Measurements from ENCODE around the gene CCDC77.
"Not testable (repeated sequence)": the region's sequence is repeated elsewhere in the genome, so short reads cannot be mapped to it uniquely, and the experiment has no call there.

Gene CCDC77

DNA sequence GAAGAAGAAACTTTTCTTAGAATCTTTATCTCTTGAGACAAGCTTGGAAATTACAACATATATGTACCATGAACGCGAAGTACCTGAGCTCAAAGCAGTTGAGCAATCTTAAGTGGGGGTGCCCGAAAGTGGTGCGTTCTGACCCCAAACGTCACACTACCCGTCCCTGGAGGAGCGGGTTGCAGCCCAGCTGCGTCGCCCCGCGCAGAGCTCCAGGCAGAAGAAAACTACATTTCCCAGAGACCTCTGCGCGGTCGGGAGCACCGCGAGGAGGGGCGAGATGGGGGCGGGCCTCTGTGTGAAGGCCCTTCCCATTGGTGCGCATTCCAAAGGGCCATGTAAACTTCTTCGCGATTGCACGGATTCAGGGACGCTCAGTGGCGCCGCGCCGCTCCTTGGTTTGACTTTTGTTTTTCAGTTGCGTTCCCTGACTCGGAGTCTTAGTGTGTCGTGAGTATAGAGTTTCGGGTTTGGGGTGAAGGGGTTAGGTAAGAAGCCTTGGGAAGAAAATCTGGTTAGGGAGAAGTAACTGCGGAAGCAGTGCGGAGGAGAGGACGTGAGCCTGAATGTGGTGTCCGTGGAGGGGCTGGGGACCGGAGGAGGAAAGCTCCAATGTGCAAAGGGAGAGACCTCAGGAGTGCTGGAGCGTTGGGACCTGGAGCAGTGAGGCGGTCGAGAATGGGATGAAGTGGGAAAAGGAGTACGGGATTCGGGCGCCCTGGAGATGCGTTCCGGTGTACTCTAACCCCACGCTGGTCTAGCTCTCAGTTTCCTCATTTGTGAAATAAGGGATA lies at the start of gene CCDC77:
Gene CCDC77 (plus strand): TSS at position 410 of the 794 bp plus-strand sequence. CDS start 7,740 bp downstream, outside the sequence.
- peak; percentile 91 for DNase-seq

DNA sequence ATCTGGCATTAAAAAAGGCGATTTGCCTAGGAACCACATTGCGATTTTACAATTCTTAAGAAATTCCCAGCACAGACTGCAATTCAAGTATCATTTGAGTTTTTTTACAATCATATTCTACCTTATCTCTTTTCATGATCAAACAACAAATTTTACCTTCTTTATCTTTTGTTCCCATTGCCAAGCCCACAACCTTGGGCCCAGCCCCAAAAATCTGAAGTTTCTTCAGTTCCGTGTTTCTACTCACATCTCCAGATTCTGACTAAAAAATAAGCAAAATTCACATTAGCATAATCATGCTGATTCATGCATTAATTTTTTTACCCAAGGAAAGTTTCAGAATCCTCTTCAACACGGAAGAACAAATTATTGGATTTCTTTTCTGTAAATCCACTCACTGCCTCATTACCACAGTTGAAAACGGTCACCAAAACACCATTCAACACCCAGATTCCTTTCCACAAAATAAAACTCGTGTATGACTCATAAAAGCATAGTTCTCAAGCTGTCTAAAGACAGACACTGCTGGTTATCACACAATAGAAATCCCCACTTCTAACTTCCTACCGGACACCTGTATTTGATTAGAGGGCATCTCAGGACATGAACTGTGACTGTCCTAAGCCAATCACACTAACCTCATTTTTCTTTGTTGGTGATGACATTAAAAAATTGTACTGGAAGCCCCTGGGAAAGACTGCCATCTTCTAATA lies 45.0 kb upstream of the CCDC77 start:
- DNase-seq, result no peak

DNA sequence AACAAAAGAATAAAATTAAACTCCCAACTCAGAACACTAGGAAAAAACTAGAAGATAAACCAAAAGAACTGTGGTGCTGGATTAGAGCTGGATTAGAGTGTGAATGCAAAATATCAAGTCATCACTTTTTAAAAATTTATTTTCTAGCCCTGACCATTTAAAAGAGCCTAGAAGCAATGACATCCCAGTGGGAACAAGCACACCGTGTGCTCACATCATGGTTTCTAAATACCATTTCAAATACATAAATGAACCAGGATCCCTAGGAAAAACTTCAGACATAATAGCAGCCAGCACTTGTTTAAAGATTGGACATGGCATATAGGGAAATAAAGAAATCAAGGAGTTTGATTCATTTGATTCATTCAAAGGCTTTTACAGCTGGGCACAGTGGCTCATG lies 42.4 kb upstream of the CCDC77 start:
- DNase-seq, result no peak

DNA sequence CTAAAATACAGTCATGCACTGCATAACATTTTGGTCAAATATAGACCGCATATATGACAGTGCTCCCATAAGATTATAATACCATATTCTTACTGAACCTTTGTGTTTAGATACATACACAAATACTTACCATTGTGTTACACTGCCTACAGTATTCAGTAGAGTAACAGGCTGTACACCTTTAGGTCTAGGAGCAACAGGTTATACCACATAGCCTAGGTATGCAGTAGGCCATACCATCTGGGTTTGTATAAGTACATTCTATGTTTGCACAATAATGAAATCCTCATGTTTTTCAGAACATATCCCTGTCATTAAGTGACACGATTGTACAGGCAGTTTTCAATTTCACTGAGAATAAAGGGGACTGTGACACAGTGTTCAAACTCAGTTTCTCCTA lies 34.6 kb upstream of the CCDC77 start:
- DNase-seq, result no peak

DNA sequence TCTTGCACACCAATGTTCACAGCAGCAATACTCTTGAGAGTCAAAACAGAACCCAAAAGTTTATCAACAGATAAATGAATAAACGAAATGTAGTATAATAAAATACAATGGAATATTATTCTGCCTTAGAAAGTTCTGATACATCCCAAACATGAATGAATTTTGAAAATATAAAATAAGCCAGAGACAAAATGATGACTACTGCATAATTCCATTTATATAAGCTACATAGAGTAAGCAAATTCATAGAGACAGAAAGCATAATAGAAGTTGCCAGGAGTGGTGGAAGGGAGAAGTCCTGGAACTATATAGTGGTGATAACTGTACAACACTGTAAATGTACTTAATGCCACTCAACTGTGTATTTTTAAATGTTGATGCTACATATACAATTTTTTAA lies 33.5 kb upstream of the CCDC77 start:
- DNase-seq, result no peak

DNA sequence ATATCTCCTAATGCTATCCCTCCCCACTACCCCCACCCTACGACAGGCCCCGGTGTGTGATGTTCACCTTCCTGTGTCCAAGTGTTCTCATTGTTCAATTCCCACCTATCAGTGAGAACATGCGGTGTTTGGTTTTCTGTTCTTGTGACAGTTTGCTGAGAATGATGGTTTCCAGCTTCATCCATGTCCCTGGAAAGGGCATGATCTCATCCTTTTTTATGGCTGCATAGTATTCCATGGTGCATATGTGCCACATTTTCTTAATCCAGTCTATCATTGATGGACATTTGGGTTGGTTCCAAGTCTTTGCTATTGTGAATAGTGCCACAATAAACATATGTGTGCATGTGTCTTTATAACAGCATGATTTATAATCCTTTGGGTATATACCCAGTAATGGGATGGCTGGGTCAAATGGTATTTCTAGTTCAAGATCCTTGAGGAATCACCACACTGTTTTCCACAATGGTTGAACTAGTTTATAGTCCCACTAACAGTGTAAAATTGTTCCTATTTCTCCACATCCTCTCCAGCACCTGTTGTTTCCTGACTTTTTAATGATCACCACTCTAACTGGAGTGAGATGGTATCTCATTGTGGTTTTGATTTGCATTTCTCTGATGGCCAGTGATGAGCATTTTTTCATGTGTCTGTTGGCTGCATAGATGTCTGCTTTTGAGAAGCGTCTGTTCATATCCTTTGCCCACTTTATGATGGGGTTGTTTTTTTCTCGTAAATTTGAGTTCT lies 30.5 kb upstream of the CCDC77 start:
- DNase-seq, result not testable (repeated sequence)

DNA sequence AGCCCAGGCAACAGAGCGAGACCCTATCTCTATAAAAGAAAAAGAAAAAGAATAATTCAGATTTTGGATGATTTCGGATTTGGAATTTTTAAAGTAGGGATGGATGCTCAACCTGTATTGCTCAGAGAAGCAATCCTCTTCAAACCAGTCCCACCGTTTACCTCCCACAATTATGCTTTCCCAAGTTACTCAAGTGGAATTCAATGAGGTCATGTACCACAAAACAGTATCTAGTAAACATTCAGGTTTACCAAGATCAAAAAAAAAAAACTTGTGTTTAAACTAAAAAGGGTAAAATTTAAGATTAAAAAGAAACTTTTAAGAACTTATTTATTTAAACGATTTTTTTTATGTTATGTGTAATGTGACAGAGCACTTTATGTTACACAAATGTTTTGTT lies 14.8 kb upstream of the CCDC77 start:
- DNase-seq, result no peak

DNA sequence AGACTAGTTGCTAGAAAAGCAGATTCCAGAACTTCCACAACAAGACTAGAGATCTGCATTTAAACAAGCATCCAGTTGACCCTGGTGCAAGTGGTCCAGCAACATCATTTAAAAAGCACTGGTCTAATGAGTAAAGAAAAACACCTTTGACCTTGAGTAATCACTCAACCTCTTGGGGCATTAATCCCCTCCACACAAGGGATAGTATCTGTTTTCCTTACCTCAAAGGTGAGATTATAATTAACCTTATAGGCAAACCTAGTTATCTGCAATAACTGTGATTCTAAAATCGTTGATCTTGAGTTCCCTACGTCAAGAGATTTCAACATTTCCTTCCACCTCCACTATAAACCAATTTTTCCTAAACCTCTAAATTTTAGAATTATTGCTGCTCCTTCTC lies 13.4 kb upstream of the CCDC77 start:
- no peak for DNase-seq

DNA sequence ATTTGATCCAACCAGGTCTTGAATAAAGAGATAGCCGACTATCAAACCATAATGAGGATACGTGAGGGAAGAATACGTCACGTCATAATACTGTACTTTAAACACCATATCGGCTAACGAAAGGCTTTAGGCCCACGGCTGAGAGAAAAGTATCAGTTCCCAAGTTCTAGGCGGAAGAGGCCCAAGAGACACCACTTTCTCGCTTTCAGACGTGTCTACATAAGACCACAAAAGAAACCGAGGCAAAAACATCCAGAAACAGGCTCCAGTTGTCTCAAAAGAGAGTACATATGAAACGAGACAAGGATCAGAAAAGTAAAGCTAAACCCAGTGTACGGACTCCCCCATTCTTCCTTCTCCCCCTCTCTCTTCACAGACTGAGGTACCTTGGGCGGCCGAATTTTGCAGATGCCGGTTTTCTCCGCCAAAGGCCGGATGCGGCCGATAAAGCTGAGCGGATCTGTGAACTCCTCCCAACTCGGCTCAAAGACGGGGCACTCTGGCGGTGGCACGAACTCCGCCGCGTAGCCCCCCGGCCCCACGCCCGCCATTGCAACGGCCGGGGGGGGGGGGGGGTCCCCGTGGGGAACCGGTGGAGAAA lies 12.8 kb upstream of the CCDC77 start:
- DNase-seq, result peak; percentile 26

DNA sequence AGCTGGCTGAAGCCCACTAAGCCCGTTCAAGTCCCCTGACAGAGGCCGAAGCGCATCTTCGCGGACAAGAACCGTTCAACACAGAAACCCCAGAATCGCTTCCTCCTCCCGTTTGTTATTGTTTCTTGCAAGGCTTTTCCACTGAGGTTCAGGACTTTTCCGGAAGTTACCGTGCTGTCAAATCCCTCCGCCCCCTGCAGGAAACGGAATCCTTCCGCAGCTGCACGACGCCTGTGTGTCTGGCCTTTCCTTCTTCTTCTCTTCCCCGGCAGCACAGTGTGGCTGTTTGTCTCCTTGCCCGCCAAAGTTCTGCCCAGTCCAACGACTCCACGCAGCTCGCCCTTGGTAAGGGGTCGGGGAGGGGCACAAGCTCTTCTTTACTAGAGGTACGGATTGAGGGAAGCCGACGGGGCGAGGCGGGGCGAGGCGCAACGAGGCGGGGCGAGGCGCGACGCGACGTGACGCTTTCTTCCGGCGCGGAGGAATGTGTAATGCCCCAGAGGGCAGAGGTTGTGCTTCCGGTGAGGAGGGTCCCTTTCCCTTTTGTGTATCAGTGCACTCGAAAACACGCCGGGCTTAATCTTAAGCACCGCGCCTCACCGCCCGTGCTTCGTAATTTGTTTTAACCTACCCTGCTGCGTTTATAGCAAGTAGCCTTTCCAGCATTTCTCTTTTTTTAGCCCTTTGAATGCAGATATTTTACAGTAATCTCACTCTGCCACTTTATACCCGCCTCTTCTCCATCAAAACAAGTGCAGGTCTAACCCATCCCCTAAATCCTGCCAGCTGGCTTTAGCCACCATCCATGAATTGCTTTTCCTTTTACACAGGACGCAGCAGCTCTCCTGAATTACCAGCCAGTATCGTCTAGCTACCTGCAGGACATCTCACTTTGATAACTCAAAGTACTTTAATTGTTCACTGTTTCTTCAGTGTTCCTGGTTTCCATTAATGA lies 12.0 kb upstream of the CCDC77 start, which contains the start of gene KDM5A:
Gene KDM5A (minus strand): TSS at position 179 of the 955 bp plus-strand sequence. CDS start 229 bp downstream, outside the sequence.
- DNase-seq, result peak; percentile 87

DNA sequence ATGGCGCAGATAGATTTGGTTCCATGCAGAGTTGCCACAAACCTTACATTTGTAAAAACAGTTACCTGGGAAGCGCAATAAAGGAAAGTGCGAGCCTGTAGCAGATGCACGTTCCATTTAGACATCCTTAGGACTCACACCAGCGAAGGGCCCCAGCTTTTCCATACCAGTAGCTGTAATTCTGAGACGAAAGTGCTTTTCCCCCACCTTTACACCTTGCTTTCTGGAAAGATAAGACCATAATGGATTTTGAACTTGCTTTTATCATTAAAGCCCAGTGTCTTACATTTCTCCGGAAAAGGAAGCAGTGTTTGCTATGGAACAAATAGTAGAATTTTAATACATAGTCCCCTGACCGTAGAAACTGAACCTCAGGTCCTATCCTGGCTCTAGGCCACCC lies 616 bp upstream of the CCDC77 start:
- no peak for DNase-seq

DNA sequence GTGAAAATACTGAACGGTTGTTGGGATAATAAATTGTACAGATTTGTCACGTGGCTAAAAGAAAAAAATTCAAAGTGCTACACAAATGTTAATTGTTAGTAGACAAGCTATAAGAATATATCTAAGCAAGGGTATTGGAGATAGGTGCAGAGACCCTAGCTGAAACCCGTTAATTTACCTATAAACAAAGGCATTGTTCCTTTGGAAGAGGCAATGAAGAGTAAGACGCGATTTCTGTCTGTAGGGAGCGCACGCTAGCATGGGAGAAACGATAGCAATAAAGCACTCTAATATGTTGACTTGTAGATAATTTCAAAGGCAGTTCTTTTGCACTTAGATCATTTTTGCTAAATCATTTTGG lies 565 bp downstream of the CCDC77 start:
- DNase-seq, result no peak

DNA sequence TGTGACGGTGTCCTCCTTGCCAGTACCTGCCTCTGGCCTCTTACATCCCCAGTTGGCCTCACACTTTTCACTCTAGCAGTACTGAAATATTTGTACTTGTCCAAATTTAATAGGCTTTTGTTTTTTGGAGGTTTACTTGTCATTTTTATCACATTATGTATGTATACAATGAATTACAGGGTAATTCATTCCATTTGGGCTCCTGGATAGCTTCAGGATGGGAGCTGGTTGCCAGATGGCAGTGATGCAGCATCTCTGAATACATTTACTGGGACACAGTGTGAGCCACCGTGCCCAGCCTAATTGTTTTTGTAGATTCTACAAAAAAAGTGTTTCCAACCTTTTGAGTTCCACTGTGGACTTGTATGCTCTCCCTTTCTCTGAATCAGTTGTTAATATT lies 13.4 kb downstream of the CCDC77 start:
- no peak for DNase-seq

DNA sequence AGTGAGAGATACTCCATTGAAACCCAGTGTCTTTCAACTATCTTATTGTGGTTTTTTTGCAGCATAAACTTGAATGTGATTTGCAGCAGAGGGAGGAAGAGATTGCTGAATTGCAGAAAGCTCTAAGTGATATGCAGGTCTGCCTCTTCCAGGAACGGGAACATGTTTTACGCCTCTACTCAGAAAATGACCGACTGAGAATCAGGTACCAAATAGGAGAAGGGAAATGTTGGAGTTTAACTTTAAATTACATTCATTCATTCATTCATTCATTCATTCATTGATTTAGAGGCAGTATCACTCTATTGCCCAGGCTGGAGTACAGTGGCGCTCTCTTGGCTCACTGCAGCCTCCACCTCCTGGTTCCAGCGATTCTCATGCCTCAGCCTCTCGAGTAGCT lies 17.0 kb downstream of the CCDC77 start:
- DNase-seq, result no peak

DNA sequence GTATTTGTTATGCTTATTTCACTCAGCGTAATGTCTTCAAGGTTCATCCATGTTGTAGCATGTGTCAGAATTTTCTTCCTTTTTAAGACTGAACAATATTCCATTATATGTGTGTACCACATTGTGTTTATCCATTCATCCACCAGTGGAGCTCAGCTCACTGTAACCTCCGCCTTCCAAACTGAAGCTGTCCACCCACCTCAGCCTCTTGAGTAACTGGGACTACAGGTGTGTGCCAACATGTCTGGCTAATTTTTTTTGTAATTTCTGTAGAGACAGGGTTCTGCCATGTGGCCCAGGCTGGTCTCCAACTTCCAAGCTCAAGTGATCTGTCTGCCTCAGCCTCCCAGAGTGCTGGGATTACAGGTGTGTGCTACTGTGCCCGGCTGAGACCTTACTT lies 21.1 kb downstream of the CCDC77 start:
- no peak for DNase-seq

DNA sequence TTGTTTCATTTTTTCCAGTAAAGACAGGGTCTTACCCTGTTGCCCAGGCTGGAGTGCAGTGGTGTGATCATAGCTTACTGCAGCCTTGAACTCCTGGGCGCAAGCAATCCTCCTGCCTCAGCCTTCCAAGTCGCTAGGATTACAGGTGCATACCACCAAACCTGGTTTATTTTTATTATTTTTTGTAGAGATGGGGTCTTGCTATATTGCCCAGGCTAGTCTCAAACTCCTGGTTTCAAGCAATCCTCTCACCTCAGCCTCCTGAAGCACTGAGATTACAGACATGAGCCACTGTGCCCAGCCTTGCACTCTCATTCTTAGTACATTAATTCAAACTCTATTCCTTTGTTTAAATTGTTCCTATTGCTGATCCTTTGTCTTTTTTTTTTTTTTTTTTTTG lies 34.3 kb downstream of the CCDC77 start:
- DNase-seq, result not testable (repeated sequence)

DNA sequence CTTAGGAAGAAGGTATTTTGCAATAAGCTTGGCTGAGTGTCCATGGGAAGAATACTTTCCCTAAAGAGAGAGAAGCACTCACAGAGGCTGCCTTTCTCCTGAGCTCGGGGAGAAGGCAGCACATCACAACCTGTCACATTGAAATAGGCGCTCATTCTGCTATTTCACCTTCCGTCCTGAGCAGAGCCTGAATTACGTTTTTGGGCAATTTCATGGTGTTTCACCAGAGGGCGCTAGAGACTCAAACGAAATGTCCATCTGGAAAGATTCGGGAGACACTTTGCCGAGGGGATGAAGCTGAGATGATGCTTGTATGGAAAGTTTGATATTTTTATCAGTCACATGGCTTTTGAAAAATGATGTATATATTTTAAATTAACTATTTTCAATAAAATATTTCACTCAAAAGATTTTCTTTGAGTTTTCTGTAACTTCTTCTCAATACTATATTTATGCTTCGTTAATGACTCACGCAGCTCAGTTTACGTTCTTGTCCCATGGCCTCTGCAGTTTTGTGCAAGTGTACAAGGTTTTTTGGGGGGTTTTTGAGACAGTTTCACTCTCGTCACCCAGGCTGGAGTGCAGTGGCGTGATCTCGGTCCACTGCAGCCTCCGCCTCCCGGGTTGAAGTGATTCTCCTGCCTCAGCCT lies 40.9 kb downstream of the CCDC77 start:
- peak; percentile 43 for DNase-seq

DNA sequence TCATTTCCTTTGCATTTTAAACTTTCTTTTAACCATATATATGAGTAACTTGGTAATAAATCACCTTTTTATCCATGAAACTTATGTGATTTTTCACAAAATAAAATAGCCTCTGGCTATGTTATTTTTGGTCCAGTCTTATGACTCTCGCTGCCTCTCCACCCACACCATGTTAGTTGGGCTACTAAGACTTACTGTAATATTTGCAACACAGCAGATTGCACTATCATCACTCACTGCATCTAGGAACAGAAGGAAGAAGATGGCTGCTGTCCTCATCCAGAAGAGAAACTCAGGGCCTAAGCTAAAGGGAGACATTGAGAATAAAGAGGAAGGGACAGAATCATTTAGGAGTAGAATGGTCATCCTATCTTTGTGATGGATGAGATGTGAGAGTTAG lies 45.7 kb downstream of the CCDC77 start:
- no peak for DNase-seq

DNA sequence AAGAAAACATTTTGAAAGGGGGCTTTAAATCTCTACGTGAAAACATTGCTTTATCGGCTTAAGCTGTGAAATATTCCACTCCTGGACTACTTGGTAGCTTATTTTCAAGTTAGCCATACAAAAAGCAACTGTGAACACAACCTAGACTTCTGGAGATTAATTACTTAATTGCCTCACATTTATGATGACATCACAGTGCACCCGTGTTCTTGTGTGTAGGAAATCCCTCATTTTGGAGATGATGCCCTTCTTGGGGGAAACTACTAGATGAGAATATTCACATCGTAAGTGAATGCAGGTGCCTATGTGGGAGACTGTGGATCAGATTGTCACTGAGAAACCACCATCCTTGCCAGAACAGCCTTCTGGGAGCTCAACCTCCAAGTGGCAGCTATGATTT lies 47.8 kb downstream of the CCDC77 start:
- DNase-seq, result no peak

DNA sequence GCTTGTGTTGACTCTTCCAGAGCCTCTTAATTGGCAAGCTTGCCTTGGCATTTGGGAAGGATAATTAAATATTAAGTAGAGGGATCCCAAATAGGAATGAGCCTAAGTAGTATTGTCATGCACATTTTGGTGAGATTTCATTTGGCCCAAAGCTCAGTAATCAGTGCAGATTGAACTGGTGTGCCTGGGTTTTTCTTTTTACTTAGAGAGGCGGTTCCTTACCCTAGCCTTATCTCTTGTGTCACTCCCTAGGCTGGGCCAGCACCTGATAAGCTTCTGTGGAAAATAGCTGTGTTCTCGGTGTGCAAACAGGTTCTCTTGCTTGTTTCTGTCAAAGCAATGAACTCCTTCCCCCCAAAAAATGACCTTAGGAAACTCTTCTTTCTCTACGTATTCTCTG lies 49.0 kb downstream of the CCDC77 start:
- DNase-seq, result no peak

DNA sequence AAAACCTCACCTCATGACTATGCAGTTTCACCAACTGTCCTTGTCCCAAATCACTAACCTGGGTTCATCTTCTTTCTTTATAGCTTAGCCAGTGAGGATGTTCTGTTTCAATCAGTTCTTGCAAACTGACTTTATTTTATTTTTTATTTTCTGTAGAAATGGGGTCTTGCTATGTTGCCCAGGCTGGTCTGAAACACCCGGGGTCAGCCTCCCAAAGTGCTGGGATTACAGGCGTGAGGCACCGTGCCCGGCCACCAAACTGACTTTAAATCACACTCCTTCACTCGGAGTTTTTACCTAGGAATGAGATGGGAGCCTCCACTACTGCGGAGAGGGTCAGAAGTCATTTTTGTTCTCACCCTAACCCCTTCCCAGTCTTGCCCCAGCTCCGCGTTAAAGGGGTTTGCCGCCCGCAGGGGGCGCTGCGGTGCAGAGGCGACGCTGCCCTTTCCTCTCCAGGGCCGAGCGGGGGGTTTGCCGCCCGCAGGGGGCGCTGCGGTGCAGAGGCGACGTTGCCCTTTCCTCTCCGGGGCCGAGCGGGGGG lies 51.3 kb downstream of the CCDC77 start:
- DNase-seq, result peak; percentile 60
